ENCODE measurements around the gene TMEM225. TPM values are rescaled to one million over a fixed set of nuclear protein-coding genes. Genes with fewer than 3 reads are reported as not detected.
"Not testable (repeated sequence)": the region's sequence is repeated elsewhere in the genome, so short reads cannot be mapped to it uniquely, and the experiment has no call there.

The TMEM225 gene
- total RNA-seq, 1 experiment from 2014 or later: not detected

DNA sequence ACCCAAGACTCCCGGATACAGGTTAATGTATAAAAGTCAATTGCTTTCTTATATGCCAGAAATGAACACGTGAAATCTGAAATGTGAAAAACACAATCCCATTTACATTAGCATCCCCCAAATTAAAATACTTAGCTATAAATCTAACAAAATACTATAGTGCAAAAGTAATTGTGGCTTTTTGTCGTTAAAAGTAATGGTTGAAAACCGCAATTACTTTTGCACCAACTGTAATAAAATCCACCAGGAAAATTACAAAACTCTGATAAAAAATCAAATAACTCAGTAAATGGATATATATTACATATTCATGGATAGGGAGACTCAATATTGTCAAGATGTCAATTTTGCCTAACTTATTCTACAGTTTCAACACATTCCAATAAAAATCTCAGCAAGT, 4.6 kb downstream of the TMEM225 start:
- Histone ChIP-seq H3K27ac (ENCODE audit: low read length) (no peak overlapping the region), H3K9me2 (replicated peaks; ENCODE audit: insufficient read depth, low read length) (no peaks in the 10 kb centered on the region), H3K9me3 (ENCODE audit: low read length) (no peaks in the 10 kb centered on the region), H3K27me3 (ENCODE audit: low read length) (no peaks in the 10 kb centered on the region), H3K9ac (ENCODE audit: low read length) (no peak overlapping the region), H3K4me3 (ENCODE audit: low read length) (no peak overlapping the region), H4K20me1 (ENCODE audit: insufficient read depth, low read depth, low read length) (no peaks in the 10 kb centered on the region), H3K4me1 (ENCODE audit: low read length) (no peaks in the 10 kb centered on the region), H2AFZ (ENCODE audit: low read length) (no peak overlapping the region), H3K36me3 (ENCODE audit: insufficient read depth, low read length) (no peaks in the 10 kb centered on the region), H3K79me2 (ENCODE audit: low read length) (no peaks in the 10 kb centered on the region), H3K4me2 (ENCODE audit: low read depth, low read length, poor library complexity, severe bottlenecking) (no peak overlapping the region)
- DNase-seq: no peak

DNA sequence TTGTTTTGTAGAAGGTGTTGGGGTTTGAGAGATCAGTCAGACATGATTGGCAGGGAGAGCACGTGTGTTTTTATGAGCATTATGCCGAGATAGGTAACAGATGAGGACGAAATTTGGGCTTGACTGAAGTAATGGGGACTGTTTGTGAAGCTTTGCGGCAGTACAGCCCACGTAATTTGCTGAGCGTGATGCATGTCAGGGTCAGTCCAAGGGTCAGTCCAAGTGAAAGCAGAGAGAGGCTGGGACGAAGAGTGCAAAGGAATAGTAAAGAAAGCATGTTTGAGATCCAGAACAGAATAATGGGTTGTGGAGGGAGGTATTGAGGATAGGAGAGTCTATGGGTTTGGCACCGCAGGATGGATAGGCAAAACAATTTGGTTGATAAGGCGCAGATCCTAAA, 17.7 kb downstream of the TMEM225 start:
- not testable (repeated sequence) for H3K27ac ChIP-seq (ENCODE audit: low read length); H3K27me3 ChIP-seq (ENCODE audit: low read length); H3K4me3 ChIP-seq (ENCODE audit: low read length); H3K4me2 ChIP-seq (ENCODE audit: low read depth, low read length, poor library complexity, severe bottlenecking); H2AFZ ChIP-seq (ENCODE audit: low read length); H3K9me3 ChIP-seq (ENCODE audit: low read length); H3K9ac ChIP-seq (ENCODE audit: low read length); H3K79me2 ChIP-seq (ENCODE audit: low read length); H3K9me2 ChIP-seq (replicated peaks; ENCODE audit: insufficient read depth, low read length); H4K20me1 ChIP-seq (ENCODE audit: insufficient read depth, low read depth, low read length); DNase-seq; H3K36me3 ChIP-seq (ENCODE audit: insufficient read depth, low read length); H3K4me1 ChIP-seq (ENCODE audit: low read length)

- not testable (repeated sequence) for H3K79me2 ChIP-seq (ENCODE audit: low read length); H3K27ac ChIP-seq (ENCODE audit: low read length); H3K27me3 ChIP-seq (ENCODE audit: low read length); H2AFZ ChIP-seq (ENCODE audit: low read length); H3K4me3 ChIP-seq (ENCODE audit: low read length); H4K20me1 ChIP-seq (ENCODE audit: insufficient read depth, low read depth, low read length); H3K9me2 ChIP-seq (replicated peaks; ENCODE audit: insufficient read depth, low read length); H3K9ac ChIP-seq (ENCODE audit: low read length); H3K9me3 ChIP-seq (ENCODE audit: low read length); H3K36me3 ChIP-seq (ENCODE audit: insufficient read depth, low read length); H3K4me1 ChIP-seq (ENCODE audit: low read length); DNase-seq; H3K4me2 ChIP-seq (ENCODE audit: low read depth, low read length, poor library complexity, severe bottlenecking)
These were observed 20.2 kb downstream of the TMEM225 start for GRCh38 chr11:123865293-123865692.

DNA sequence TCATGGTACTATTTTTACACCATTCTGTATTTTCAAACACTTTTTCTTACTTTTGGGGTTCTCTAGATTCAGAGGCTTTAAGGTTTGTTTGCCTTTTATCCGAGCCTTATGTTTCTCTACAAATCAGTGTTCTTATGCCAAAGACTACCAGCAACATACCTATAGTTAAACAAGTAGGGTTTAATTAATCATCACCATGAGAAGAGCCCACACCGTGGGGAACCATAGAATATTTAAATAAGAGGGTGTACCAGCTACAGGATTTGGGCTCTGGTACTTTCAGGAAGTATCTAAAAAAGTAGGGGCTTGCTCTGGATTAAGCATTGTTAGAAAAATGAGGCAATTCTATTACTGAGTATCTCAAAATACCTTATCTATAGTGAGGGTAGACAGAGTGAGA, 25.7 kb downstream of the TMEM225 start:
- H4K20me1 ChIP-seq (ENCODE audit: insufficient read depth, low read depth, low read length): no peaks in the 10 kb centered on the region
- H3K9me3 ChIP-seq (ENCODE audit: low read length): no peaks in the 10 kb centered on the region
- H3K9ac ChIP-seq (ENCODE audit: low read length): no peak overlapping the region
- H3K36me3 ChIP-seq (ENCODE audit: insufficient read depth, low read length): no peaks in the 10 kb centered on the region
- H2AFZ ChIP-seq (ENCODE audit: low read length): no peak overlapping the region
- H3K27me3 ChIP-seq (ENCODE audit: low read length): no peaks in the 10 kb centered on the region
- H3K4me2 ChIP-seq (ENCODE audit: low read depth, low read length, poor library complexity, severe bottlenecking): no peak overlapping the region
- no peaks in the 10 kb centered on the region for H3K4me1 ChIP-seq (ENCODE audit: low read length)
- no peak for DNase-seq
- H3K79me2 ChIP-seq (ENCODE audit: low read length): no peaks in the 10 kb centered on the region
- no peak overlapping the region for H3K27ac ChIP-seq (ENCODE audit: low read length)
- no peak overlapping the region for H3K4me3 ChIP-seq (ENCODE audit: low read length)
- H3K9me2 ChIP-seq (replicated peaks; ENCODE audit: insufficient read depth, low read length): no peaks in the 10 kb centered on the region

GRCh38 chr11:123856444-123856843, 29.0 kb downstream of the TMEM225 start:
- Histone ChIP-seq H3K4me3 (ENCODE audit: low read length) (no peak overlapping the region), H3K4me1 (ENCODE audit: low read length) (no peaks in the 10 kb centered on the region), H4K20me1 (ENCODE audit: insufficient read depth, low read depth, low read length) (no peaks in the 10 kb centered on the region), H3K9ac (ENCODE audit: low read length) (no peak overlapping the region), H3K36me3 (ENCODE audit: insufficient read depth, low read length) (no peaks in the 10 kb centered on the region), H3K27ac (ENCODE audit: low read length) (no peak overlapping the region), H3K9me3 (ENCODE audit: low read length) (no peaks in the 10 kb centered on the region), H3K79me2 (ENCODE audit: low read length) (no peaks in the 10 kb centered on the region), H3K27me3 (ENCODE audit: low read length) (no peaks in the 10 kb centered on the region), H2AFZ (ENCODE audit: low read length) (no peak overlapping the region), H3K9me2 (replicated peaks; ENCODE audit: insufficient read depth, low read length) (no peaks in the 10 kb centered on the region), H3K4me2 (ENCODE audit: low read depth, low read length, poor library complexity, severe bottlenecking) (no peak overlapping the region)
- no peak for DNase-seq

DNA sequence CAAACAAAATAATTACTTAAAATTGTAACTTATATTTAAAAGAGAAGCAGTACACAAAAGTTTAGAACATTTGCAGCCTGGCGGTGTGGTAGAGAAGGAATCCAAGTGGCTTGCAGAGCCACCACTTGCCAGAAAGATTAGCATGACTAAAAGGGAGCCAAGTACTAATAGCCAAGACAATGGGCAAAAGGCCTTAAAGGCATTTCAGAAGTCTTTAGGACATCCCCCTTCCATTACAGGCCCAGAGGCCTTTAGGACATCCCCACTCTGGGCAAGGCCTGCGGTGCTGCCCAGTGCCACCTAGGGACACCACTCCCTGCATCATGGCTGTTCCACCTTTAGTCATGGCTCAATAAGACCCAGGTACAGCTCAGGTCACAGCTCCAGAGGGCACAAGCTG, 32.4 kb downstream of the TMEM225 start:
- Histone ChIP-seq H3K9me2 (replicated peaks; ENCODE audit: insufficient read depth, low read length) (no peaks in the 10 kb centered on the region), H3K4me3 (ENCODE audit: low read length) (no peak overlapping the region), H3K4me2 (ENCODE audit: low read depth, low read length, poor library complexity, severe bottlenecking) (no peak overlapping the region), H4K20me1 (ENCODE audit: insufficient read depth, low read depth, low read length) (no peaks in the 10 kb centered on the region), H3K27me3 (ENCODE audit: low read length) (no peaks in the 10 kb centered on the region), H3K79me2 (ENCODE audit: low read length) (no peaks in the 10 kb centered on the region), H2AFZ (ENCODE audit: low read length) (no peak overlapping the region), H3K9me3 (ENCODE audit: low read length) (no peaks in the 10 kb centered on the region), H3K27ac (ENCODE audit: low read length) (no peak overlapping the region), H3K36me3 (ENCODE audit: insufficient read depth, low read length) (no peaks in the 10 kb centered on the region), H3K4me1 (ENCODE audit: low read length) (no peaks in the 10 kb centered on the region), H3K9ac (ENCODE audit: low read length) (no peak overlapping the region)
- DNase-seq: no peak

- Histone ChIP-seq H3K4me3 (ENCODE audit: low read length) (no peak overlapping the region), H3K36me3 (ENCODE audit: insufficient read depth, low read length) (no peaks in the 10 kb centered on the region), H3K27ac (ENCODE audit: low read length) (no peak overlapping the region), H3K4me1 (ENCODE audit: low read length) (no peaks in the 10 kb centered on the region), H4K20me1 (ENCODE audit: insufficient read depth, low read depth, low read length) (no peaks in the 10 kb centered on the region), H3K9ac (ENCODE audit: low read length) (no peak overlapping the region), H3K9me2 (replicated peaks; ENCODE audit: insufficient read depth, low read length) (no peaks in the 10 kb centered on the region), H2AFZ (ENCODE audit: low read length) (no peak overlapping the region), H3K79me2 (ENCODE audit: low read length) (no peaks in the 10 kb centered on the region), H3K4me2 (ENCODE audit: low read depth, low read length, poor library complexity, severe bottlenecking) (no peak overlapping the region), H3K27me3 (ENCODE audit: low read length) (no peaks in the 10 kb centered on the region), H3K9me3 (ENCODE audit: low read length) (no peaks in the 10 kb centered on the region)
- DNase-seq: no peak
These were observed 33.1 kb downstream of the TMEM225 start for GRCh38 chr11:123852321-123852720.

GRCh38 chr11:123851110-123851509, 34.4 kb downstream of the TMEM225 start:
- H3K4me1 ChIP-seq (ENCODE audit: low read length): no peaks in the 10 kb centered on the region
- H3K9ac ChIP-seq (ENCODE audit: low read length): no peak overlapping the region
- no peak overlapping the region for H2AFZ ChIP-seq (ENCODE audit: low read length)
- H3K4me3 ChIP-seq (ENCODE audit: low read length): no peak overlapping the region
- H3K27me3 ChIP-seq (ENCODE audit: low read length): no peaks in the 10 kb centered on the region
- no peaks in the 10 kb centered on the region for H3K79me2 ChIP-seq (ENCODE audit: low read length)
- H3K9me3 ChIP-seq (ENCODE audit: low read length): no peaks in the 10 kb centered on the region
- no peak for DNase-seq
- no peaks in the 10 kb centered on the region for H3K36me3 ChIP-seq (ENCODE audit: insufficient read depth, low read length)
- H3K4me2 ChIP-seq (ENCODE audit: low read depth, low read length, poor library complexity, severe bottlenecking): no peak overlapping the region
- H3K9me2 ChIP-seq (replicated peaks; ENCODE audit: insufficient read depth, low read length): no peaks in the 10 kb centered on the region
- H4K20me1 ChIP-seq (ENCODE audit: insufficient read depth, low read depth, low read length): no peaks in the 10 kb centered on the region
- H3K27ac ChIP-seq (ENCODE audit: low read length): no peak overlapping the region

- DNase-seq: no peak
- H3K9ac ChIP-seq (ENCODE audit: low read length): no peak overlapping the region
- H3K9me2 ChIP-seq (replicated peaks; ENCODE audit: insufficient read depth, low read length): no peaks in the 10 kb centered on the region
- no peak overlapping the region for H3K4me3 ChIP-seq (ENCODE audit: low read length)
- H3K4me2 ChIP-seq (ENCODE audit: low read depth, low read length, poor library complexity, severe bottlenecking): no peak overlapping the region
- no peaks in the 10 kb centered on the region for H3K79me2 ChIP-seq (ENCODE audit: low read length)
- H3K27ac ChIP-seq (ENCODE audit: low read length): no peak overlapping the region
- H4K20me1 ChIP-seq (ENCODE audit: insufficient read depth, low read depth, low read length): no peaks in the 10 kb centered on the region
- no peaks in the 10 kb centered on the region for H3K36me3 ChIP-seq (ENCODE audit: insufficient read depth, low read length)
- H3K9me3 ChIP-seq (ENCODE audit: low read length): no peaks in the 10 kb centered on the region
- no peaks in the 10 kb centered on the region for H3K27me3 ChIP-seq (ENCODE audit: low read length)
- no peaks in the 10 kb centered on the region for H3K4me1 ChIP-seq (ENCODE audit: low read length)
- no peak overlapping the region for H2AFZ ChIP-seq (ENCODE audit: low read length)
These were observed 44.3 kb downstream of the TMEM225 start for GRCh38 chr11:123841174-123841573.

Data from Karpas-422 (cell line).